Keratinocyte (primary cell): ENCODE data around the gene CELF2. TPM values are rescaled to one million over a fixed set of nuclear protein-coding genes. Genes with fewer than 3 reads are reported as not detected.

ENCODE experiments used
- DNase-seq: peaks from one replicate; pipeline ENCODE4 v3.0.0-alpha.2; 2011; ENCODE audit warnings: low read depth, missing footprints, low spot score
- FAIRE-seq: peaks from 2 replicates; lab custom pipeline; 2011; peaks lifted over from hg19 to GRCh38; lab: Jason Lieb, UNC
- H2AFZ ChIP-seq: 2 replicates; pipeline ENCODE4 v1.6.0; 2012; ENCODE audit warnings: low read length, control low read depth, inconsistent platforms; ENCODE audit not compliant: control insufficient read depth
- H3K27ac ChIP-seq: 2 replicates; pipeline ENCODE4 v1.5.1; 2011; ENCODE audit warnings: low read length; ENCODE audit not compliant: control insufficient read depth, insufficient read depth
- H3K27me3 ChIP-seq: 3 replicates; pipeline ENCODE4 v1.6.0; 2011; ENCODE audit warnings: low read length; ENCODE audit not compliant: control insufficient read depth, insufficient read depth; ENCODE audit errors: extremely low read depth
- H3K36me3 ChIP-seq, 2 experiments: 2 replicates in 1 of 2; 3 replicates in 1 of 2; pipeline ENCODE4 v1.5.1; 2011; ENCODE audit warnings: low read length in 2 of 2, mild to moderate bottlenecking in 1 of 2; ENCODE audit not compliant: control insufficient read depth in 2 of 2, insufficient read depth in 2 of 2; ENCODE audit errors: extremely low read depth in 1 of 2
- H3K4me1 ChIP-seq: 3 replicates; pipeline ENCODE4 v1.5.1; 2011; ENCODE audit warnings: low read length; ENCODE audit not compliant: control insufficient read depth, insufficient read depth; ENCODE audit errors: extremely low read depth
- H3K4me2 ChIP-seq: 3 replicates; pipeline ENCODE4 v1.6.0; 2011; ENCODE audit warnings: low read depth, low read length; ENCODE audit not compliant: control insufficient read depth, insufficient read depth; ENCODE audit errors: extremely low read depth
- H3K4me3 ChIP-seq, 3 experiments: fragments of 200-600 bp in 1 of 3; sonication (generic) in 1 of 3; 2 replicates in 2 of 3; 3 replicates in 1 of 3; pipeline ENCODE4 v1.5.1; 2011 to 2016; ENCODE audit warnings: low read length in 3 of 3, mild to moderate bottlenecking in 3 of 3, control low read depth in 2 of 3, inconsistent platforms in 1 of 3, low read depth in 1 of 3, mixed read lengths in 1 of 3, mixed run types in 1 of 3, moderate library complexity in 1 of 3; ENCODE audit not compliant: control insufficient read depth in 2 of 3, insufficient read depth in 2 of 3; ENCODE audit errors: extremely low read depth in 1 of 3
- H3K79me2 ChIP-seq: 2 replicates; pipeline ENCODE4 v1.6.0; 2012; ENCODE audit warnings: low read length; ENCODE audit not compliant: control insufficient read depth, insufficient read depth
- H3K9ac ChIP-seq: 3 replicates; pipeline ENCODE4 v1.6.0; 2011; ENCODE audit warnings: low read length; ENCODE audit not compliant: control insufficient read depth, insufficient read depth; ENCODE audit errors: extremely low read depth
- H3K9me1 ChIP-seq: 3 replicates; pipeline ENCODE4 v1.6.0; 2011; ENCODE audit warnings: low read length; ENCODE audit not compliant: control insufficient read depth, insufficient read depth; ENCODE audit errors: extremely low read depth
- H3K9me3 ChIP-seq: 2 replicates; pipeline ENCODE4 v1.5.1; 2012; ENCODE audit warnings: low read depth, low read length; ENCODE audit not compliant: control insufficient read depth
- H4K20me1 ChIP-seq: 3 replicates; pipeline ENCODE4 v1.6.0; 2011; ENCODE audit warnings: low read length; ENCODE audit not compliant: control insufficient read depth, insufficient read depth; ENCODE audit errors: extremely low read depth
- EZH2 ChIP-seq: IDR thresholded peaks from one replicate; pipeline ENCODE4 v1.6.1; 2012; ENCODE audit warnings: inconsistent platforms, mild to moderate bottlenecking, low read length, moderate library complexity
- dilution Hi-C: fragments of 300-500 bp; cut with MboI; formaldehyde crosslinking; loops from one replicate; pipeline ENCODE4 v1.7.0; 2020; ENCODE audit warnings: low sequenced_read_pairs; ENCODE audit not compliant: extremely low pct_ligation_motif_present
- polyA plus RNA-seq, 5 experiments: library from polyadenylated mRNA; depleted of rRNA in 3 of 5; stranded (reverse) in 3 of 5; stranded (forward) in 1 of 5; unstranded in 1 of 5; fragments of >200 nt; gene quantifications; 1 replicate in 1 of 5; 2 replicates in 3 of 5; 3 replicates in 1 of 5; pipeline versions ENCODE4 v1.2.1 to v1.2.3, GENCODE V29; 2011 to 2012; ENCODE audit warnings: missing spikeins in 2 of 5, low read depth in 1 of 5, low replicate concordance in 1 of 5
- TF ChIP-seq, protein P1 (sequence below), 3 experiments: IDR thresholded peaks in 1 of 3; conservative IDR thresholded peaks in 1 of 3; optimal IDR thresholded peaks in 1 of 3; 2 replicates in 2 of 3; 3 replicates in 1 of 3; pipeline versions ENCODE3 to v1.5.1; 2011; ENCODE audit warnings: low read length in 3 of 3, mild to moderate bottlenecking in 3 of 3, moderate library complexity in 2 of 3, control low read depth in 1 of 3, inconsistent platforms in 1 of 3; ENCODE audit not compliant: insufficient read depth in 2 of 3; ENCODE audit errors: extremely low read depth in 1 of 3

The CELF2 gene
- polyA plus RNA-seq, 1 donor (not counting 4 experiments of a cell fraction or from before 2014, with no cell fraction given): 9.8 TPM

DNA sequence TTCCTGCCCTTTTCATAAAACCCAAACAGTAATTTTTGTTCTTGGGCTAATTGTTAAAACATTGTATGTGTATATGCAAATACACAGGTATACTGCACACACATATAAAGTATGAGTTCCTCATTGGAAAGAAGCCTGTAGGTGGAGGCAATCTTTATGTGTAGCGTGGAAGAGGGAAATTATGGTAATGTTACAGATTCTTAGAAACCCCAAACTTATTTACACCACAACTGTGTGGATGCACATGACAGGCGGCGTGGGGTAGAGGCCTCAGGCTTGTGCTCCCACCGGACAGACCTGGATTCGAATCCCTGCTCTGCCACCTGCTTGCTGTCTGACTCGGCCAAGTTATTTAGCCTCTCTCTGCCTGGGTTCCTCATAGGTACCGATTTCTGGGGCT lies 223.0 kb downstream of the CELF2 start:
- DNase-seq (no peak), FAIRE-seq (no peak)
- no peaks in the 10 kb centered on the region for H3K9me3 ChIP-seq
- no peaks in the 10 kb centered on the region for H3K27me3 ChIP-seq
- H2AFZ ChIP-seq: no peak overlapping the region
- TF ChIP-seq, protein P1, sequence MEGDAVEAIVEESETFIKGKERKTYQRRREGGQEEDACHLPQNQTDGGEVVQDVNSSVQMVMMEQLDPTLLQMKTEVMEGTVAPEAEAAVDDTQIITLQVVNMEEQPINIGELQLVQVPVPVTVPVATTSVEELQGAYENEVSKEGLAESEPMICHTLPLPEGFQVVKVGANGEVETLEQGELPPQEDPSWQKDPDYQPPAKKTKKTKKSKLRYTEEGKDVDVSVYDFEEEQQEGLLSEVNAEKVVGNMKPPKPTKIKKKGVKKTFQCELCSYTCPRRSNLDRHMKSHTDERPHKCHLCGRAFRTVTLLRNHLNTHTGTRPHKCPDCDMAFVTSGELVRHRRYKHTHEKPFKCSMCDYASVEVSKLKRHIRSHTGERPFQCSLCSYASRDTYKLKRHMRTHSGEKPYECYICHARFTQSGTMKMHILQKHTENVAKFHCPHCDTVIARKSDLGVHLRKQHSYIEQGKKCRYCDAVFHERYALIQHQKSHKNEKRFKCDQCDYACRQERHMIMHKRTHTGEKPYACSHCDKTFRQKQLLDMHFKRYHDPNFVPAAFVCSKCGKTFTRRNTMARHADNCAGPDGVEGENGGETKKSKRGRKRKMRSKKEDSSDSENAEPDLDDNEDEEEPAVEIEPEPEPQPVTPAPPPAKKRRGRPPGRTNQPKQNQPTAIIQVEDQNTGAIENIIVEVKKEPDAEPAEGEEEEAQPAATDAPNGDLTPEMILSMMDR (optimal IDR thresholded peaks at IDR 0.05 in 1 of 3, IDR thresholded peaks at IDR 0.05 in 1 of 3, conservative IDR thresholded peaks at IDR 0.05 in 1 of 3; ENCODE audit: extremely low read depth in 1 of 3, insufficient read depth in 2 of 3, low read length in 3 of 3): no peak
- no peak for TF ChIP-seq EZH2
- no peak overlapping the region for H3K27ac ChIP-seq
- dilution Hi-C loops: no loop called here
- H3K4me3 ChIP-seq: no peak overlapping the region
- H3K79me2 ChIP-seq: no peaks in the 10 kb centered on the region
- no peaks in the 10 kb centered on the region for H3K36me3 ChIP-seq
- no peak overlapping the region for H3K9ac ChIP-seq
- no peaks in the 10 kb centered on the region for H4K20me1 ChIP-seq
- H3K9me1 ChIP-seq: no peaks in the 10 kb centered on the region
- no peaks in the 10 kb centered on the region for H3K4me1 ChIP-seq
- no peak overlapping the region for H3K4me2 ChIP-seq

DNA sequence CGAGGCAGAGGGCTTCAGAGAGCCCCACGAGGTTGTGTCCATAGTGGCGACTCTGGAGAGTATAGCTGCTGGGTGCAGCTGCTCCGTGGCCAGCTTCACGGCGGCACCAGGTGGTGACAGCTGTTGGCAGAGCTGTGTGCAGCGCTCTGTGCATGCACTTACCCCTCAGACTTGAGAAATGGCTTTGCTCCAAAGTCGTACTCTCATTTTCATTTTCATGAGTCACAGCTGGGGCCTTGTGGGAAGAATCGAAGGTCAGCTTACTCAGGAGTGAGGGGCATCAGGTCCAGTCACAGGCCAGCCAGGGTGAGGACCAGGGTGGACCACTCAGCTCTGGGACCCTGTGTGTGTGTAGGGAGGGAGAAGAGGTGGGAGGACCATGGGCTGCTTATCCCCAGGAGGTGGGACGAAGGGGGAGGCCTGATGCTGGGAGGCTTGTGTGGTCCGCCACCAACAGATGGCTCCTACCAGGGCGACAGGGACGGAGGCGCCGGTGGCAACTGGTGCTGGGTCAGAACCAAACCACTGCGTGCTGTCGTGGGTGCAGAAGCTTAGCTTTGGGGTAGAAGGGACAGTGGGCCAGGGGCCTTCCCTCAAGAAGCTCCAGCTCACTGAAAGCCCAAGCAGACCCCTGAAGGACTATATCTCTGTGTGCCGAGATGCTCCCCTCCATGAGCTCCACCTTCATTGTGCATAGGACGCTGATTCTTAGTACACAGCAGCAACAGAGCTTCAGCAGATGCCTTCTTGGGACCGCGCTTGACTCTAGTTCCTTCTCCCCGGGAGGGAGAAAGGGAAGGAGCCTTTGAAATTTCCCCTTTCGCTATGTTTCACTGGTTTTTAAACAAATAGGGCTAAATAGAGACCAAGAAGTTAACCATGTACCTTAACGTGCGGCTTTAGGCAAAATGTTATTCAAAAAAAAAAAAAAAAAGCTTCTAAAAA lies 225.0 kb downstream of the CELF2 start:
- dilution Hi-C loops: no loop called here
- H3K27me3 ChIP-seq: no peaks in the 10 kb centered on the region
- no peak overlapping the region for H2AFZ ChIP-seq
- no peak overlapping the region for H3K27ac ChIP-seq
- no peak for FAIRE-seq
- no peak overlapping the region for H3K4me3 ChIP-seq
- no peaks in the 10 kb centered on the region for H3K4me1 ChIP-seq
- H3K4me2 ChIP-seq: no peak overlapping the region
- H3K9me3 ChIP-seq: no peaks in the 10 kb centered on the region
- no peak for DNase-seq
- H3K36me3 ChIP-seq: no peaks in the 10 kb centered on the region
- no peak overlapping the region for H3K9ac ChIP-seq
- no peak for TF ChIP-seq EZH2
- TF ChIP-seq, protein P1 (optimal IDR thresholded peaks at IDR 0.05 in 1 of 3, IDR thresholded peaks at IDR 0.05 in 1 of 3, conservative IDR thresholded peaks at IDR 0.05 in 1 of 3; ENCODE audit: extremely low read depth in 1 of 3, insufficient read depth in 2 of 3, low read length in 3 of 3): no peak
- no peaks in the 10 kb centered on the region for H4K20me1 ChIP-seq
- H3K79me2 ChIP-seq: no peaks in the 10 kb centered on the region
- H3K9me1 ChIP-seq: no peaks in the 10 kb centered on the region
